B cell (primary cell): Measurements from ENCODE around the gene SEC63. TPM values are rescaled to one million over a fixed set of nuclear protein-coding genes. Genes with fewer than 3 reads are reported as not detected.

Source experiments
- ATAC-seq: fragments of 200-7000 bp; cut with Tn5 transposase; one replicate; pipeline ENCODE4 v1.10.0; 2021; ENCODE audit warnings: low read depth, mild to moderate bottlenecking, moderate number of reproducible peaks, moderate library complexity
- CTCF ChIA-PET: fragments of 350-600 bp; sonication (Branson Sonifier 250); formaldehyde crosslinking; loops from one replicate; lab custom pipeline; 2021; ENCODE audit warnings: antibody characterized with exemption, inconsistent platforms; lab: Charles Lee
- POLR2A ChIA-PET: fragments of 350-600 bp; sonication (Branson Sonifier 250); formaldehyde crosslinking; loops from one replicate; lab custom pipeline; 2021; ENCODE audit warnings: antibody characterized with exemption; lab: Charles Lee
- DNase-seq: peaks from one replicate; pipeline ENCODE4 v3.0.0; 2013
- H2AFZ ChIP-seq: 2 replicates; pipeline ENCODE4 v1.6.1; 2012; ENCODE audit warnings: mild to moderate bottlenecking, low read depth, low read length; ENCODE audit not compliant: insufficient read depth, poor library complexity, severe bottlenecking
- H3K27ac ChIP-seq, 2 donors: 1 replicate in 1 of 2; 2 replicates in 1 of 2; pipeline ENCODE4 v1.5.1; 2012 to 2013; ENCODE audit warnings: low read length in 2 of 2, mild to moderate bottlenecking in 2 of 2, moderate library complexity in 1 of 2
- H3K27me3 ChIP-seq, 4 experiments: fragments of 200-600 bp in 1 of 4; sonication (generic) in 1 of 4; replicated peaks in 1 of 4; 1 replicate in 2 of 4; 2 replicates in 2 of 4; pipeline versions ENCODE4 v1.6.1 to v1.7.0; 2013 to 2016; ENCODE audit warnings: low read length in 3 of 4, mild to moderate bottlenecking in 2 of 4, mixed read lengths in 1 of 4, moderate library complexity in 1 of 4; ENCODE audit not compliant: insufficient read depth in 4 of 4, control insufficient read depth in 3 of 4; ENCODE audit errors: control extremely low read depth in 1 of 4
- H3K36me3 ChIP-seq, 2 experiments: replicated peaks in 1 of 2; 1 replicate in 1 of 2; 2 replicates in 1 of 2; pipeline versions ENCODE4 v1.6.1 to v1.7.1; 2013; ENCODE audit warnings: low read length in 1 of 2; ENCODE audit not compliant: insufficient read depth in 2 of 2, control insufficient read depth in 1 of 2; ENCODE audit errors: control extremely low read depth in 1 of 2, extremely low read depth in 1 of 2
- H3K4me1 ChIP-seq, 2 donors: fragments of 200-600 bp in 1 of 2; sonication (generic) in 1 of 2; 1 replicate in 1 of 2; 2 replicates in 1 of 2; pipeline versions ENCODE4 v1.5.1 to v1.6.1; 2013 to 2017; ENCODE audit warnings: low read length in 2 of 2; ENCODE audit not compliant: control insufficient read depth in 2 of 2, insufficient read depth in 2 of 2
- H3K4me2 ChIP-seq: replicated peaks from 2 replicates; pipeline ENCODE3; 2012; ENCODE audit warnings: mild to moderate bottlenecking, low read depth, low read length; ENCODE audit not compliant: poor library complexity, severe bottlenecking
- H3K4me3 ChIP-seq, 5 experiments: fragments of 200-600 bp in 1 of 5; sonication (generic) in 1 of 5; 1 replicate in 3 of 5; 2 replicates in 2 of 5; pipeline versions ENCODE4 v1.5.1 to v1.7.0; 2011 to 2016; ENCODE audit warnings: low read length in 4 of 5, mild to moderate bottlenecking in 4 of 5, low read depth in 2 of 5, control low read depth in 1 of 5, moderate library complexity in 1 of 5; ENCODE audit not compliant: insufficient read depth in 1 of 5; ENCODE audit errors: control extremely low read depth in 1 of 5, extremely low read depth in 1 of 5
- H3K79me2 ChIP-seq: fragments of 200-600 bp; sonication (generic); one replicate; pipeline ENCODE4 v1.6.0; 2016; ENCODE audit warnings: low read length; ENCODE audit not compliant: control insufficient read depth, insufficient read depth
- H3K9ac ChIP-seq: fragments of 200-600 bp; sonication (generic); 2 replicates; pipeline ENCODE4 v1.6.1; 2017; ENCODE audit warnings: mild to moderate bottlenecking, low read length, moderate library complexity
- H3K9me3 ChIP-seq, 3 donors: one replicate each; pipeline versions ENCODE4 v1.6.1 to v1.7.1; 2013; ENCODE audit warnings: low read length in 2 of 3; ENCODE audit not compliant: control insufficient read depth in 2 of 3, insufficient read depth in 1 of 3; ENCODE audit errors: control extremely low read depth in 1 of 3
- H4K20me1 ChIP-seq: 2 replicates; pipeline ENCODE4 v1.6.0; 2012; ENCODE audit warnings: mild to moderate bottlenecking, low read length; ENCODE audit not compliant: insufficient read depth, control insufficient read depth, poor library complexity, severe bottlenecking
- H3K27ac Mint-ChIP-seq: one replicate; pipeline ENCODE4 v1.8.0; 2021; ENCODE audit warnings: mixed read lengths
- H3K27me3 Mint-ChIP-seq: one replicate; pipeline ENCODE4 v1.8.0; 2021; ENCODE audit warnings: mixed read lengths
- H3K4me1 Mint-ChIP-seq: one replicate; pipeline ENCODE4 v1.8.0; 2021; ENCODE audit warnings: mixed read lengths
- H3K4me3 Mint-ChIP-seq: one replicate; pipeline ENCODE4 v1.8.0; 2021; ENCODE audit warnings: mixed read lengths
- H3K9me3 Mint-ChIP-seq: one replicate; pipeline ENCODE4 v1.8.0; 2022; ENCODE audit warnings: mixed read lengths; ENCODE audit not compliant: insufficient read depth
- EZH2 ChIP-seq: IDR thresholded peaks from 2 replicates; pipeline ENCODE4 v1.6.1; 2012; ENCODE audit warnings: borderline replicate concordance, low read depth, mild to moderate bottlenecking, moderate library complexity, low read length; ENCODE audit not compliant: insufficient read depth, poor library complexity, severe bottlenecking
- WGBS: methylation state at CpG from one replicate; pipeline ENCODE4 v1.1.5; 2013; ENCODE audit warnings: missing lambda C conversion rate; ENCODE audit not compliant: insufficient coverage; 5-methylcytosine and 5-hydroxymethylcytosine counted together
- intact Hi-C: fragments of 100-400 bp; cut with micrococcal nuclease; formaldehyde crosslinking; loops from one replicate; pipeline ENCODE4 v1.10.0; 2022
- polyA plus RNA-seq: library from polyadenylated mRNA; depleted of rRNA; stranded (reverse); fragments of >200 nt; gene quantifications from 2 replicates; pipeline ENCODE4 v1.2.3, GENCODE V29; 2012
- total RNA-seq, 2 donors: library from RNA; stranded (reverse); fragments of 120-200 nt in 1 of 2; gene quantifications; 1 replicate in 1 of 2; 2 replicates in 1 of 2; pipeline versions ENCODE4 v1.2.3 to v1.2.4, GENCODE V29; 2013 to 2022
- TF ChIP-seq, protein P1 (sequence below): fragments of 200-600 bp; IDR thresholded peaks from one replicate; pipeline ENCODE4 v1.8.0; 2022; ENCODE audit warnings: antibody characterized with exemption, mild to moderate bottlenecking

Gene SEC63
- total and polyA plus RNA-seq, 2 donors (not counting 1 experiment from before 2014, with no cell fraction given), result 12.5 to 79.5 TPM

DNA sequence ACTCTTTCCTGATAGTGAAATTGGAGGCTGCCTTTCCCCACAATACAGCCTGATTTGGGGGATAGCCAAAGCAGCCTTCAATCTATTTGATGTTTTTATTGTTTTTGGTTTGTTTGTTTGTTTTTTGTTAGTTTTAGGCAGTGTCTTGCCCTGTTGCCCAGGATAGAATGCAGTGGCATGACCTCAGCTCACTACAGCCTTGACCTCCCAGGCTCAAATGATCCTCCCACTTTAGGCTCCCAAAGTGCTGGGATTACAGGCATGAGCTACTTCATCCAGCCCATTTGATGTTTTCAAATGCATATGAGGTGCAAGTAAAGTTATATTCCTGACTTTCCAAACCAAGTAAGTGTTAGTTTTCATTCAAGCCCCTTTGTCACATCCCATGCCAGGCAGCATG, 41.3 kb upstream of the SEC63 start:
- Mint-ChIP-seq H3K27ac (no peak overlapping the region), H3K4me3 (no peak overlapping the region), H3K4me1 (peaks cover 3% of the 10 kb centered on the region), H3K9me3 (no peaks in the 10 kb centered on the region), H3K27me3 (peaks cover 3% of the 10 kb centered on the region)
- Histone ChIP-seq H3K27ac (no peak overlapping the region), H3K27me3 (peaks cover 0 to 3% (median 0%) of the 10 kb centered on the region in 4 experiments), H3K4me2 (no peak overlapping the region), H4K20me1 (no peaks in the 10 kb centered on the region), H3K9ac (no peak overlapping the region), H2AFZ (no peak overlapping the region), H3K4me1 (no peaks in the 10 kb centered on the region), H3K79me2 (no peaks in the 10 kb centered on the region), H3K36me3 (no peaks in the 10 kb centered on the region), H3K4me3 (no peak overlapping the region), H3K9me3 (no peaks in the 10 kb centered on the region)
- ATAC-seq, result no peak
- intact Hi-C loops, result no loop called here
- CTCF ChIA-PET, result no interaction called here
- DNase-seq, result no peak
- TF ChIP-seq EZH2, result no peak
- TF ChIP-seq, protein P1, sequence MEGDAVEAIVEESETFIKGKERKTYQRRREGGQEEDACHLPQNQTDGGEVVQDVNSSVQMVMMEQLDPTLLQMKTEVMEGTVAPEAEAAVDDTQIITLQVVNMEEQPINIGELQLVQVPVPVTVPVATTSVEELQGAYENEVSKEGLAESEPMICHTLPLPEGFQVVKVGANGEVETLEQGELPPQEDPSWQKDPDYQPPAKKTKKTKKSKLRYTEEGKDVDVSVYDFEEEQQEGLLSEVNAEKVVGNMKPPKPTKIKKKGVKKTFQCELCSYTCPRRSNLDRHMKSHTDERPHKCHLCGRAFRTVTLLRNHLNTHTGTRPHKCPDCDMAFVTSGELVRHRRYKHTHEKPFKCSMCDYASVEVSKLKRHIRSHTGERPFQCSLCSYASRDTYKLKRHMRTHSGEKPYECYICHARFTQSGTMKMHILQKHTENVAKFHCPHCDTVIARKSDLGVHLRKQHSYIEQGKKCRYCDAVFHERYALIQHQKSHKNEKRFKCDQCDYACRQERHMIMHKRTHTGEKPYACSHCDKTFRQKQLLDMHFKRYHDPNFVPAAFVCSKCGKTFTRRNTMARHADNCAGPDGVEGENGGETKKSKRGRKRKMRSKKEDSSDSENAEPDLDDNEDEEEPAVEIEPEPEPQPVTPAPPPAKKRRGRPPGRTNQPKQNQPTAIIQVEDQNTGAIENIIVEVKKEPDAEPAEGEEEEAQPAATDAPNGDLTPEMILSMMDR, result no peak
- POLR2A ChIA-PET, result no interaction called here

DNA sequence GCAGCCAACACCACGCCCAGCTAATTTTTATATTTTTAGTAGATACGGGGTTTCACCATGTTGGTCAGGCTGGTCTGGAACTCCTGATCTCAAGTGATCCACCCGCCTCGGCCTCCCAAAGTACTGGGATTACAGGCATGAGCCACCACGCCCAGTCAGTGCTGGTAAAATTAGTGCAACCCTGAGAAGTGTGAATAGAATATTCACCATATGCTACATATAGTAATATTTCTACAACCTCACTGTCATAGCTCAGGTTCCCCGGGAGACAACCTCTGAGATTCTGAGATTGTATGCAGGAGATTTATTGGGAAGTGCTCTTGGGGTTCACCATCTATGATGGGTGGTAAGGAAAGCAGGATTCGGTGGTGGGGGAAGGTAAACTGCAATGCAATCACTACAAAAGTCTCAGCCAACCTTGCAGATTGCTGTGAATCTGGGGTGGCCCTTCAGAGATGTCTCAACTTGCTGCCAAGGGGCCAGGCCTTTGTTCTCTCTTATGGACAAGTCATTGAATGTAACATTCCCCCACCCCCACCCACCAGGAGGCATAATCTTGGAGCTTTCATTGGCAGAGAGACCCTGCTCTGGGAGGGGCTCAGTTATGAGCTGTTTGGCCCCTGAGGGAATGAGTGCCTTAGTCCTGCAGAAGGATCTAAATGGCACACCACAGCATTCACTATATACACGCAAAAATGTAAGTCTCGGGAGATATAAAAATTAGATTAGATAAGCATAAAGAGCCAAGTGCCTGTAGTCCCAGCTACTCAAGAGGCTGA, 34.0 kb upstream of the SEC63 start:
- H3K4me3 Mint-ChIP-seq, result no peak overlapping the region
- DNase-seq (no peak), ATAC-seq (no peak)
- peaks cover 0 to 6% of the 10 kb centered on the region in 2 donors for H3K4me1 ChIP-seq
- no peak overlapping the region for H3K9ac ChIP-seq
- H2AFZ ChIP-seq, result no peak overlapping the region
- H4K20me1 ChIP-seq, result no peaks in the 10 kb centered on the region
- no peaks in the 10 kb centered on the region for H3K9me3 ChIP-seq
- H3K27ac Mint-ChIP-seq, result no peak overlapping the region
- WGBS, result 100% methylated on average over 2 of the region's 9 CpGs
- H3K27me3 Mint-ChIP-seq, result no peaks in the 10 kb centered on the region
- intact Hi-C loops, result no loop called here
- ChIA-PET POLR2A (no interaction called here), CTCF (interaction anchor here (0.5 kb wide), 1 partner anchor 109 kb away, joined by 4 read pairs; no protein-coding TSS in a partner anchor)
- H3K4me3 ChIP-seq, result no peak overlapping the region
- TF ChIP-seq EZH2, result no peak
- TF ChIP-seq, protein P1, result no peak
- no peaks in the 10 kb centered on the region for H3K79me2 ChIP-seq
- H3K27me3 ChIP-seq, result no peaks in the 10 kb centered on the region
- H3K36me3 ChIP-seq, result no peaks in the 10 kb centered on the region
- H3K9me3 Mint-ChIP-seq, result no peaks in the 10 kb centered on the region
- no peak overlapping the region for H3K4me2 ChIP-seq
- H3K4me1 Mint-ChIP-seq, result peaks cover 7% of the 10 kb centered on the region
- H3K27ac ChIP-seq, result no peak overlapping the region
